Hepatocyte (in vitro differentiated cells): ENCODE data around the gene S100A2. TPM values are rescaled to one million over a fixed set of nuclear protein-coding genes. Genes with fewer than 3 reads are reported as not detected.

Source experiments
- DNase-seq: peaks from one replicate; pipeline ENCODE4 v3.0.0-alpha.2; 2016; ENCODE audit warnings: low spot score
- H2AFZ ChIP-seq: fragments of 200-600 bp; sonication (generic); 2 replicates; pipeline ENCODE4 v1.6.0; 2016; ENCODE audit warnings: antibody characterized with exemption, mild to moderate bottlenecking
- H3K27ac ChIP-seq: fragments of 200-600 bp; sonication (generic); 2 replicates; pipeline ENCODE4 v1.5.1; 2016; ENCODE audit warnings: mild to moderate bottlenecking
- H3K27me3 ChIP-seq: fragments of 200-600 bp; sonication (generic); 2 replicates; pipeline ENCODE4 v1.6.1; 2016
- H3K36me3 ChIP-seq: fragments of 200-600 bp; sonication (generic); replicated peaks from 2 replicates; pipeline ENCODE4 v1.5.1; 2016; ENCODE audit warnings: low read depth; ENCODE audit not compliant: insufficient read depth
- H3K4me1 ChIP-seq: fragments of 200-600 bp; sonication (generic); 2 replicates; pipeline ENCODE4 v1.5.1; 2016; ENCODE audit warnings: mild to moderate bottlenecking, moderate library complexity; ENCODE audit not compliant: insufficient read depth
- H3K4me2 ChIP-seq: fragments of 200-600 bp; sonication (generic); 2 replicates; pipeline ENCODE4 v1.6.0; 2016
- H3K4me3 ChIP-seq: fragments of 200-600 bp; sonication (generic); 2 replicates; pipeline ENCODE4 v1.5.1; 2016; ENCODE audit warnings: mild to moderate bottlenecking
- H3K79me2 ChIP-seq: fragments of 200-600 bp; sonication (generic); 2 replicates; pipeline ENCODE4 v1.6.0; 2017; ENCODE audit warnings: mild to moderate bottlenecking
- H3K9me2 ChIP-seq: fragments of 200-600 bp; sonication (generic); replicated peaks from 2 replicates; pipeline ENCODE4 v1.6.0; 2017; ENCODE audit warnings: mild to moderate bottlenecking; ENCODE audit not compliant: insufficient read depth
- H3K9me3 ChIP-seq: fragments of 200-600 bp; sonication (generic); 2 replicates; pipeline ENCODE4 v1.5.1; 2016; ENCODE audit warnings: low read depth, mild to moderate bottlenecking
- H4K20me1 ChIP-seq: fragments of 200-600 bp; sonication (generic); 2 replicates; pipeline ENCODE4 v1.6.0; 2016; ENCODE audit warnings: mild to moderate bottlenecking; ENCODE audit not compliant: insufficient read depth, poor library complexity, severe bottlenecking
- EZH2 ChIP-seq: fragments of 200-600 bp; sonication (generic); IDR thresholded peaks from 2 replicates; pipeline ENCODE4 v1.6.1; 2016; ENCODE audit warnings: antibody characterized with exemption, mild to moderate bottlenecking, borderline replicate concordance
- EZH2phosphoT487 ChIP-seq: fragments of 200-600 bp; sonication (generic); IDR thresholded peaks from one replicate; pipeline ENCODE4 v1.6.1; 2018; ENCODE audit warnings: antibody characterized with exemption, mild to moderate bottlenecking, low read depth, moderate library complexity; ENCODE audit not compliant: unreplicated experiment, severe bottlenecking
- WGBS: methylation state at CpG from one replicate; pipeline ENCODE4 v1.1.6; 2016; ENCODE audit warnings: low lambda C conversion rate; ENCODE audit errors: missing lambda C conversion rate; 5-methylcytosine and 5-hydroxymethylcytosine counted together
- polyA plus RNA-seq: library from polyadenylated mRNA; unstranded; fragments of >200 nt; fragmentation: Nextera tagmentation; extraction: Ambion mirVana; gene quantifications from 2 replicates; pipeline ENCODE4 v1.2.1, GENCODE V29; 2016
- total RNA-seq: library from RNA; depleted of rRNA; stranded (reverse); fragments of >200 nt; gene quantifications from 2 replicates; pipeline ENCODE4 v1.2.3, GENCODE V29; 2014
- TF ChIP-seq, protein P1 (sequence below): fragments of 200-600 bp; sonication (generic); IDR thresholded peaks from 2 replicates; pipeline ENCODE4 v1.5.1; 2016; ENCODE audit warnings: antibody characterized with exemption, mild to moderate bottlenecking; ENCODE audit not compliant: poor library complexity

S100A2 gene
- total and polyA plus RNA-seq, 2 experiments from 2014 or later: 4.2 to 6.9 TPM

DNA sequence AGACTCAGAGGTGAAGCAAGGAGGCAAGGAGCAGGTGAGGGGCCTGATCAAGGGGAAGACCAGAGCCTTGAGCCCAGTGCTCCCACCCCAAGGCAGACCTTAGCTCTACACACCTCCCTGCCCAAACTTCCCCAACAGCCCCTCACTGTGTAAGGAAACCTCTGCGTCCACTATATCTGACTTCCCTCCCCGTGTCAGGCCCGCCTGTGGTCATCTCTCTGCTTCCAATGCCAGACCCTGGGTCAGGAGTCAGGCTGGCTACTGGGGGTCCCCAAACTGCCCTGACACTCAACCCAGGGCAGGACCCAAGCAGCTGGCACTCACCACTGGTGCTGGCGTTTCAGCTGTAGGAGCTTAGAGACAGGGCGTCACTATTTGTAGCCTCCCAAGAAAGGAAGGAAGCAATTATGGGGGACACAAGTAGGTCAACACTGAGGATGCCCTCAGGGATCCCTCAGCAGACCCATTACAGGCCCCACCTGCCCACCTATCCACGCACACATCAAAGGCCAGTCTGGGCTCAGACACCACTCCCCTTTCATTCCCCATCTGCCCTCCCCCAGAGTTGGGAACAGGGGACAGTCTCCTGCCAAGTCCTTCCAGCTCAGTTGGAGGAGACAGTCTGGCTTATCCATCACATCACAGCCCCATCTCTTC, 15.8 kb downstream of the S100A2 start:
- H3K4me2 ChIP-seq: no peak overlapping the region
- WGBS: 91% methylated on average over 6 of the region's 6 CpGs
- TF ChIP-seq EZH2phosphoT487: no peak
- no peak for TF ChIP-seq EZH2
- TF ChIP-seq, protein P1, sequence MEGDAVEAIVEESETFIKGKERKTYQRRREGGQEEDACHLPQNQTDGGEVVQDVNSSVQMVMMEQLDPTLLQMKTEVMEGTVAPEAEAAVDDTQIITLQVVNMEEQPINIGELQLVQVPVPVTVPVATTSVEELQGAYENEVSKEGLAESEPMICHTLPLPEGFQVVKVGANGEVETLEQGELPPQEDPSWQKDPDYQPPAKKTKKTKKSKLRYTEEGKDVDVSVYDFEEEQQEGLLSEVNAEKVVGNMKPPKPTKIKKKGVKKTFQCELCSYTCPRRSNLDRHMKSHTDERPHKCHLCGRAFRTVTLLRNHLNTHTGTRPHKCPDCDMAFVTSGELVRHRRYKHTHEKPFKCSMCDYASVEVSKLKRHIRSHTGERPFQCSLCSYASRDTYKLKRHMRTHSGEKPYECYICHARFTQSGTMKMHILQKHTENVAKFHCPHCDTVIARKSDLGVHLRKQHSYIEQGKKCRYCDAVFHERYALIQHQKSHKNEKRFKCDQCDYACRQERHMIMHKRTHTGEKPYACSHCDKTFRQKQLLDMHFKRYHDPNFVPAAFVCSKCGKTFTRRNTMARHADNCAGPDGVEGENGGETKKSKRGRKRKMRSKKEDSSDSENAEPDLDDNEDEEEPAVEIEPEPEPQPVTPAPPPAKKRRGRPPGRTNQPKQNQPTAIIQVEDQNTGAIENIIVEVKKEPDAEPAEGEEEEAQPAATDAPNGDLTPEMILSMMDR: no peak
- peak overlapping the region; percentile 80 for H3K27ac ChIP-seq
- no peak overlapping the region for H3K4me3 ChIP-seq
- H3K27me3 ChIP-seq: no peaks in the 10 kb centered on the region
- H4K20me1 ChIP-seq: no peaks in the 10 kb centered on the region
- H3K36me3 ChIP-seq: no peaks in the 10 kb centered on the region
- no peak for DNase-seq
- peaks cover 55% of the 10 kb centered on the region for H3K4me1 ChIP-seq
- no peaks in the 10 kb centered on the region for H3K9me2 ChIP-seq
- no peak overlapping the region for H2AFZ ChIP-seq
- H3K9me3 ChIP-seq: no peaks in the 10 kb centered on the region
- peaks cover 3% of the 10 kb centered on the region for H3K79me2 ChIP-seq

DNA sequence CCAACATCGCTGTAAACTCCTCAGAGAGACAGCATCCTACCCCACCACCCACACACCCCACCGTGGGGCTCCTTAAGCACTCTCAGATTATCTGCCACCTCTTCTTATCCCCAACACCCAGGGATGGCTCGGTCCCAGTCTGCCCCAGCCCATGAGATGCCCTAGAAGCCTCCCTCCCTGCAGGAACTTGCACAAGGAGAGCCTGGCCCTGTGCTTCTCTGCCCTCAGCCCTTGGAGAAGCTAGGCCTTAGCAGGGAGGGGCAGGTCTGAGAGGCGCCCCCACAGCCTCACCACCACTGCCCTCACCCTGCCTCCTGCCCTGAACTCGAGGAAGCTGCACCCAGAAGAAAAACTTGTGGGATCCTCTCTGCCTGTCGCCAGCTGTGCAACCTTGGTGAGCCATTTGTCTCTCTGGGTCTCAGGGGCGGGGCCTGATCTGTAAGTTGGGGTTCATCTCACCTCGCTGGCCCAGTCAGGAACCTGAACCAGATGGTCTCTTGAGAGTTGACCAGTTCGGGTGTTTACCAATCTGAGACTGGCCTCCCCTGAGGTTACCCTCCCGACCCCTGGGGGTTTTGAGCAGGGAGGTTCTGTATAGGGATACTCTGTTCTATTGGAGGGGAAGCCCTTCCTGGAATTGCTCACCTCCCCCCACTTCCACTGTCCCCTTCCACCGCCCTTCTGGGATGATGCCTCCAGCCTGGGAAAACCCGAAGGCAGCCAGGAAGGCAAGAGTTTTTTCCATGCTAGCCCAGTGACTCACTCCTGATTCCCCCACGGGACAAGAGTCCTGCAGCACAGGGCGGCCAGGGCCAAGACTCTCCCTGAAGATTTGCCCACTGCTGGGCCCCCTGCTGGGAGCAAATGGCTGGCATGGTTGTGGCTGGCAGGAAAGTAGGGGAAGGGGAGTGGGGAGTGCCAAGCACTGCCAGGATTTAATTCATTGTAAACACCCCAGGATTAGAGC, 16.6 kb downstream of the S100A2 start, which contains the start of gene S100A3:
Gene S100A3, minus strand, starts transcription at position 537 of the 967 bp plus-strand sequence. CDS start 773 bp downstream, outside the sequence.
- Histone ChIP-seq H3K27ac (peak within 1 kb of the TSS; percentile 80), H2AFZ (no peak within 1 kb of the TSS), H3K4me2 (no peak within 1 kb of the TSS), H3K36me3 (no peaks in the 10 kb centered on the region), H3K9me2 (no peaks in the 10 kb centered on the region), H3K9me3 (no peaks in the 10 kb centered on the region), H3K79me2 (peaks cover 6% of the 10 kb centered on the region), H3K4me3 (no peak within 1 kb of the TSS), H3K27me3 (no peaks in the 10 kb centered on the region), H3K4me1 (peaks cover 59% of the 10 kb centered on the region), H4K20me1 (no peaks in the 10 kb centered on the region)
- 75% methylated on average over 14 of the region's 14 CpGs for WGBS
- TF ChIP-seq, protein P1: no peak
- no peak for TF ChIP-seq EZH2phosphoT487
- no peak for TF ChIP-seq EZH2
- DNase-seq: peak; percentile 73

DNA sequence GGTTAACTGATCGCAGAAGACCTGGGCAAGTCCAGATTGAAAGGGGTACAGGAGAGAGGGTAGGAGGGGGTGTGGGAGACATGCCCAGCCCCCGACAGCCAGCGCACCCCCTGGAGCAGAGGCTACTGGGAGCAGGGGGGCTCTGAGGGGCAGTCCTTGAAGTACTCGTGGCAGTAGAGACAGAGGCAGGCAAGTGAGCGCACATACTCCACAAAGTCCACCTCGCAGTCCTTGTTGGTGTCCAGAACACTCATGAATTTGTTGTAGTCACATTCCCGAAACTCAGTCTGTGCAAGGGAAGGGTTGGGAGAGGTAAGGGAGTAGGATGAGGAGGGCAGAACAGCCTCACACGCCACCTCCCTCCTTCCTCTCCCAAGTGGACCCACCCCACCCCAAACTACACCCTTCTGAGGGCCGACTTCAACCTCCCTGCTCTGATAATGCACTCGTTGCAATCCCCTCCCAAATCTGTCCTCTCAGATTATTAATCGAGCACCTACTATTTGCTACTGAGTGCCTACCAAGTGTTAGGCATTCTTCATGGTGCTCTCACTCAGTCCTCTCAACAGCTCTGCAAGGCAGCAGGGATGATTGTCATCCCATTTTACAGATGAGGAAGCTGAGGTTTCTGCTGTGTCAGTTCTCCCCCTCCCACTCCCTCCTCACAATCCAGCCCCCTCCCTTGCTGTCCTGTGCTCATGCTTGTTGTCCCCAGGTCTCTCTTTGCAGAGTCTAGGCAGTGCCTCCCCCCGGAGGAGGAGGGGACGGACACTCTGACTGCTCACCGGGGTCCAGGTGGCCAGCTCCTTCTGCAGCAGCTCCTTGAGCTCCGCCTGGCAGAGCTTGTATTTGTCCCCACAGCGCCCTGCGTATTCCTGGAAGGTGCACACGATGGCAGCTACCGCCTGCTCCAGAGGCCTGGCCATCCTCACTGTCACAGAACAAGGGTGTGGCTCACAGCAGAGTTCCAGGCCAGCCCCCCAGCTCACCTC, 17.8 kb downstream of the S100A2 start:
- TF ChIP-seq, protein P1: no peak
- no peak for TF ChIP-seq EZH2
- TF ChIP-seq EZH2phosphoT487: no peak
- peaks cover 69% of the 10 kb centered on the region for H3K4me1 ChIP-seq
- no peak for DNase-seq

More for the DNA sequence above, 17.8 kb downstream of the S100A2 start:
- no peak overlapping the region for H3K4me3 ChIP-seq
- H3K79me2 ChIP-seq: peaks cover 9% of the 10 kb centered on the region
- H3K4me2 ChIP-seq: peak overlapping the region; percentile 63
- no peaks in the 10 kb centered on the region for H4K20me1 ChIP-seq
- no peaks in the 10 kb centered on the region for H3K9me2 ChIP-seq
- no peaks in the 10 kb centered on the region for H3K9me3 ChIP-seq
- H3K27ac ChIP-seq: peak overlapping the region; percentile 97
- no peaks in the 10 kb centered on the region for H3K27me3 ChIP-seq
- H3K36me3 ChIP-seq: no peaks in the 10 kb centered on the region
- no peak overlapping the region for H2AFZ ChIP-seq
- WGBS: 85% methylated on average over 19 of the region's 19 CpGs
